ENCODE data around the gene MYH10.

MYH10 gene

GRCh38 chr17:8609910-8610309 is 20.6 kb downstream of the MYH10 start:
- DNase-seq (ENCODE audit: low read depth in 3 of 3): no peak

DNA sequence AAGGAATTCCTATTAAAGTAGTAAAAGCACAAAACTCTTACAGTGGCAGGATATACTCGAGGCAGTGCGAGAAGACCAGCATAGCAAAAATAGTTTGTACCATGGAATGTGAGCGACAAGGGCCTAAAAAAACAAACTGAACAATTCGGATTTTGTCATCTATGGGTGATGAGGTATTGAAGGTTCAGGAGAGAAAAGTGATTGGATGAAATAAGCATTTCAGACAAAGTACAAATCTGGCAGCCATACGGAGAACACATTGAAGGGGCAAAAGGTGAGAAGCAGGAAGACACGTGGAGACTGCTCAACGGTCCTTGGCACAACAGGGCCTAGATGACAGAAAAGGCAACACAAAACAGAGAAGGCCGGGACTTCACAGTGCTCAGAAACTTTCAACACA is 22.5 kb downstream of the MYH10 start:
- no peak for DNase-seq (ENCODE audit: low read depth in 3 of 3)

DNA sequence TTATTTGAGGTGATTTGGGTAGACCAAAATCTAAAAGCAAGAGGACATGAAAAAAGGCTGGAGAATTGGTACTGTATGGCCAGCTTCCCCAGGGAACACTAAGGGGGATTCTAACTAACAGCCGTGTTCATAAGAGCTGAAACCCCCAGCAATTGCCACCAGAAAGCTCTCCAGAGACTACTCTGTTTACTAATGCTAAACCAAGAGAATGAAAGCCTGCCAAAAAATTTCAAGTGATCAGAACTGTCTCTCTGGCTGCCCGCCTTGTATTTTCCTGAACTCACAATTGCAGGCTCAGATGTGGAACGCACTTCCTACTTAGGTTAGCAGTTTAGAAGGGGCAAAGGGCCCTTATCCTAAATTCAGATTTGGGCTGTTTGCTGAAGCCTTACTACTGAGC is 24.1 kb downstream of the MYH10 start:
- no peak for DNase-seq (ENCODE audit: low read depth in 3 of 3)

DNA sequence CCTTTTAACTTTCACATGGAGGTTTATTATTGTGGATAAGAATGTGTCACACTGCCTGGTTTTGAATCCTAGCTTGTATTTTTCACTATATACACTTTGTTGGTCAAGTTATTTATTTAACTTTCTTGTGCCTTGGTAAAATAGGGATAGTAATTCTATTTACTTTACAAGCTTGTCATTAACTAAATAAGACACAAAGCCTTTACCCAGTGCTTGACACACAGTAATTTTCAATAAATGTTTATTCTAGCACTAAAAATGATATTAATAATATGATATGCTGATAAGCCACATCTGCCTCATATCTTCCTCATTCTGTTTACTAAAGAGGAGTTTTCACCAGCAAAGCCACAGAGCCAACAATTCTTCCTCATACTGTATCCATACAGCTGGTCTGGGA is 27.8 kb downstream of the MYH10 start:
- no peak for DNase-seq (ENCODE audit: low read depth in 3 of 3)

DNA sequence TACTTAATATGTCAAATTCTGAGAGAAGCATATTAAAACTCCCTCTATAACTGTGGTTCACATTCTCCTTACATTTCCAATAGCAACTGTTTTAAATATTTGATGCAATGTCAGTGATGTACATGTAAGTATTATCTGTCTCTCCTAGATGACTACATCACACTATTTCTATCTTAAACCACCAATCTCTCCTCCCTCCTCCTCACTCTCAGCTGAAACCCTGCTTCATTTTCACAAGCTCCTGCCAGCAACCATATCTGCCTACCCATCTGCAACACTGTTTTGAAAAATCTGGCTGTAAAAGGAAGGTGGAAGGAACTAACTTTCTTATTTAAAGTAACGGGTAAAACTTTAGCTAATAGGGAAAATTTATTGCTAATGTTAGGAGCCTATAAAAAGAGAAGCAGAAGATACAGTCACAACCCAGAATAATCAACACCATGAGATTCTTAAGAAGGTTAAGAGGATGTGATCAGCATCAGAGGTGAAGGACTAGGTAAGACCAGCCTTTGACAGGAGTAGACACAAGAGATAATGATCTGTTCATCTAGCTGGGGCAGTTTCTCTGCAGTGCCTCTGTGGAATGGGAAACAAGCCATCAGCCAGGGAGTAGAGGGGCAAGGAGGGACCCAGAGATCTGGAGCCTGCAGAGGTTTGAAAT is 31.0 kb downstream of the MYH10 start:
- no peak for DNase-seq (ENCODE audit: low read depth in 3 of 3)

DNA sequence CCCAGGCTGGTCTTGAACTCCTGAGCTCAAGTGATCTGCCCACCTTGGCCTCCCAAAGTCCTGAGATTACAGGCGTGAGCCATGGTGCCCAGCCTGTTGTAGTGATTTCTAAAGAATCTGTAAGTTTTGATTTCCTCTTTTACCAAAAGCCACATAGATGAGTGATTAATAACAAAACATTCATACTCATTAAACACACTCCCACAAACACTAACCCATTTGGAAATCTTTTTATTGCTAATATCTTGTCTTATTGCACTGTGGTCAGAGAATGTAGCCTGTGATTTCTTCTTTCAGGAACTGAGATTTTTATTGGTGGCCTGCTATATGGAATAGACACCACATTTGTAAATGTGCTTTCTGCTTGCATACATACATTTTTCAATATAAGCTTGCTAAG is 31.6 kb downstream of the MYH10 start:
- no peak for DNase-seq (ENCODE audit: low read depth in 3 of 3)

- DNase-seq (ENCODE audit: low read depth in 3 of 3): no peak
Measured at GRCh38 chr17:8593830-8594229, 36.7 kb downstream of the MYH10 start.

DNA sequence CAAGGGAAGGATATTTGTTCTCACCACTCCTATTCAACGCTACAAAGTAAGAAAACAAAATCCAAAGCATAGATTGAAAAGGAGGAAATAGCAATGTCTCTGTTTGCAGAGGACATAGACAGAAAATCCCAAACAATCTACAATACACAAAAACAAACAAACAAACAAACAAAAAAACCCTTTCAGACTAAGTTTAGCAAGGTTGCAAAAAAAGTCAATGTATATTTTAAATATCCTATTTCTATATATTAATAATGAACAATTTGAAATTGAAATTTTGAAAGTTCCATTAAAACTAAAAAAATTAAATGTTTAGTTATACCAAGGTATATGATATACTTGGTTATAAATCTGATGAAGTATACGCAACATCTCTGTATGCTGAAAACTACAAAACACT is 37.2 kb downstream of the MYH10 start:
- no peak for DNase-seq (ENCODE audit: low read depth in 3 of 3)

GRCh38 chr17:8588877-8589554 is 41.5 kb downstream of the MYH10 start:
- DNase-seq (ENCODE audit: low read depth in 3 of 3): no peak

GRCh38 chr17:8586766-8587165 is 43.8 kb downstream of the MYH10 start:
- DNase-seq (ENCODE audit: low read depth in 3 of 3): no peak

DNA sequence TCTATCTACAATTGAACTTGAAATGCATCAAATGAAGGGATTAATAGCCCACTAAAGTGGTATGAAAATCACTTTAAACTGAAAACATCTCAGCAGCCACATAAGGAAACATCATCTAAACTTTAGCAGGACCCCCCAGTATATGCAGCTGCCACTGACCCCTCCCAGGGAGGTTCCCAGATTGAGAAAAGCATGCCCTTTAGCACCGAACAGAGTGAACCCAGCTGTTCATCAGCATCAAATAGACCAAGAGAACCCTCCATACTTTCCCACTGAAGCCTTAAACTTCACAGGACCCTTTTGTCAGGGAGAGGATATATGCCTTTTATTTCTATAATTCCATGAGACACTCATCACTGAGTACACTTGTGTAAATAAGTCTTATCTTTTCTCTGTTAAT is 44.6 kb downstream of the MYH10 start:
- DNase-seq (ENCODE audit: low read depth in 3 of 3): no peak

DNA sequence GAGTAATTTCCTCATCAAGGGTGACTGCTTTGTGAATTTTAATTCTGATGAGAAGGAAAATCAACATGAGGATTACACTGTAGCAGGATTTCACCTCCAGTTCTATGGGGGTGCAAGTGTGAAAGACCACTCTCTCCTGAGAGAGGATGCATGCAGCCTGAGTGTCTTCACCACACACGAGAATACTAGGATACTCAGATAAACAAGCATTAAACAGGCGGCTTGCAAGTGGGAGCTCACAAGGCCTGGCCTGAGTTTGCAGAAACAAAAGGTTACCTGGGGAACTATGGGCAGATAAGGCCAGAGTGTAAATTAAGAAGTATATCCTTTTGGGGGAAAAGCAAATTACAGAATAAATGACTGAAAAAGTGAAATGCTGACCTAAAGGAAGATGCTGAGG is 46.6 kb downstream of the MYH10 start:
- no peak for DNase-seq (ENCODE audit: low read depth in 3 of 3)

DNA sequence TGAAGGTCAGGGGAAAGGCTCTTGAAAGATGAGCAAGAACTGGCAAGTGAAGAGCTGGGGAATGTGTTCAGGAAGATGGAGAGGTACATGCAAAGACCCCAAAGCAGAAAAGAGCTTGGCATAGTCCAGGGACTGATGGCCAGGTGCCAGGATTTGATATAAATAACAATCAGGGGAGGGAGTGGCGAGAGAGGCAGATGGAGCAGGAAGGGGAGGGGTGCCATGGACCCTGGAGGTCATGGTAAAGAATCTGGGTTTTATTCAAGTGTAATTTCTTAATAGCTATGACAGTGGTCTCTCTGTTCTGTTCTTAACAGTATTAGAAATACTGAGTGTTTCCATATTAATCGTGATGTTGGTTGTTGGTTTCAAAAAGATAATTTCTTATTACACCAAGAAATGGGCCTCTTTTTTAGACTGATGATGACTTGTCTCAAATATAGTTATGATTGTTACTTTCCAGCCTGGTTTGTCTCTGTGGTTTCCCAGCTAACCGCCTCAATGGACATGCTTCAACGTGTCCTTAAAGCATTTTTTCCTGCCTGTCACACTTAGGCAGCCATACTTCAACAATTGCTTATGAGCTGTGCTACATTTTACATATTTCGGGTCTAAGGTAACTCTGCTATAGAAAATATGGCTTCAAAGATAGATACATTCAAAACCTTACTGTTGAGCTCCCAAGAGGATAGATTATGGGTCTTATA is 49.4 kb downstream of the MYH10 start:
- no peak for DNase-seq (ENCODE audit: low read depth in 3 of 3)

DNA sequence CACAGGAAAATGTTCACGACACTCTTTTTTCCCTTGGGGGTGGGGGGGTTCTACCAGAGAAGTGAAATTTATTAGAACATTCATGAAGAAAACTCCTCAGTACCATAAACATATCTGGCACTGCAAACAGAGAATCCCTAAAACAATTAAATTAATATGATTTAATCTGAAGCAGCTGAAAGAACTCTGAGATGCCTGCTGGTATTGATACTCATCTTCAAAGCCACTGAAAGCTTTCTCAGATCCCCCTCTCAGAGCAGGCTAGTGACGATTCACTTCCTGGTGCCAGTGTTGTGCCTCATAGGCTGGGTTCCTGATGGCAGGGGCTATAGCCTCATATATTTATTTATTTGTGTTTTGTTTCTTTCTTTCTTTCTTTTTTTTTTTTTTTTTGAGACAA is 52.7 kb downstream of the MYH10 start:
- no peak for DNase-seq (ENCODE audit: low read depth in 3 of 3)

DNA sequence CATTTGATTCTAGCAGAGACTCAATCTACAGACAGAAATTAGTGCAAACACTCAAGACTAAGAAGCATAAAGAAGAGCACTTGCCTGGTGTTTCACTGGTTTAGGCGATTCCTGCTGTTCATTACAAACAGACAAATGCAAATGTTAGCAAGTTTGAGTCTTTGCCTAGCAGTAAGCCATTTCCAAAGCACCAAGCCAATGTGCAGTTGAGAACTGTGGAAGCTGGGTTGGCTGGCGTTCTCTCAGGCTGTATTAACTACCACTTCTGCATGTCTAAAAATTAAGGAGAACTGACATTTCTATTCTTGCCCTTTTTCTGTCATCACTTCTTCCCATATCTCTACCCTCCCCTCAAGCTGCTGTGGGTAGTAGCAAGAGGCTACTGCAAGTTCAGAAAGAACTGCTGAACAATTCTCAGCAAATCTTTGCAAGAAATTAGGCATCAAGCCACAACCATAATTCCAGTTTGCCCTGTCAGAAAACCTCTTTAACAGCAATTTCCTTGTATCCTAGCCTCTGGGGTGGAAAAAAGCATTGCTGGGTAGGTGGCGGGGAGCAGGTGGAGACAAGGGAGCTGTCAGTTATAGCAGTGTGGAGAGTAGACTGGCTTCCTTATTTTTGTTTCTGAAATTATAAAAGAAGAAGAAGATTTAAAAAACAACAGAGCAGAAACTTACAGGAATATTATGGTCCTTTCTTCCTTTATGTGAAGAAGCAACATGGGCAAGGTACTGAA is 53.8 kb downstream of the MYH10 start:
- no peak for DNase-seq (ENCODE audit: low read depth in 3 of 3)

GRCh38 chr17:8574687-8575086 is 55.8 kb downstream of the MYH10 start:
- DNase-seq (ENCODE audit: low read depth in 3 of 3): no peak

GRCh38 chr17:8572764-8573163 is 57.8 kb downstream of the MYH10 start:
- DNase-seq (ENCODE audit: low read depth in 3 of 3): no peak

- no peak for DNase-seq (ENCODE audit: low read depth in 3 of 3)
Measured at GRCh38 chr17:8563981-8564602, 66.4 kb downstream of the MYH10 start.

- no peak for DNase-seq (ENCODE audit: low read depth in 3 of 3)
Measured at GRCh38 chr17:8563024-8563776, 67.3 kb downstream of the MYH10 start.

DNA sequence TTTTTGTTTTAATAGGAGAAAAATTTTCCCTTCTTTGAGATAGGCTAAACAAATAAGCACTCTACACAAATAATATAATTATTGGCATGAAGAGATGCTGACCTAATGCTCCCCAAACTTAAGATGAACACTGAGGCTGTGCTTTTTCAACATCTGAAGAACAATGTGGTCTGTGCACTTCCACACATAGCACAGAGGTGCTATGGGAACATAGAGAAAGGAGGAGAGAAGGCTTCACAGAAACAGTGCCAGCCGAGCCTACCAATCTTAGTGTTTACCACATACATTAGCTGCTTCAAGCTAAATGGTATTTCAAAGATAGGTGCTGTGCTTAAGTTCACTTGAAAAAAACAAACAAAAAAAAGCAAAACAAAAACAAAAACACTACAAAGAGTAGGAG is 72.4 kb downstream of the MYH10 start:
- no peak for DNase-seq (ENCODE audit: low read depth in 3 of 3)

DNA sequence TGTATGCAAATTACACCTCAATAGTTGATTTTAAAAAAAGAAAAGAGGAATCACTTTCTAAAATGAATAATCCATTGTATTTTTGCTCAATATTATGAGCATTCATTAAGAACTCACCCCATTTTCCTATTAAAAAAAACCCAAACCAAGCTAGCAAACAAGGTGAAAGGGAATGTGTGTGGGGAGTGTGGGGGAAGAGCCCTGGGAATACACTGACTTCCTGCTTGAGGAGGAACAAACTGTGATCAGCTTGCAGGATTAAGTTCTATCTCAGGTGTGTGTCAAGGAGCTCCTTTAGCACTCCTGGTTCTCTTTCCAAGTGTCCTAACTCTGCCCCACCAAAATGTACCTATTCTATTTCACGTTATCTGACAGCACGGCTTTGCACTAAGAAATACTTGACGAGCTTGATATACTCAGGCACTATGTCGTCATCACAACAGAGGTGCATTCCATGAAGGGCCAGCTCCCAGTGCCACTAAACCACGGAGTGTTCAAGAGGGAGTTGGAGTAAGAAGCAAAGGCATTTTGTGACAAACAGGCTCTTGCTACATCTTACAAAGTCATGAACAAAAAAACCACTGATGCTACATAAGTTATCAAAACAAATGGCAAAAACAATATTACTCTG is 73.2 kb downstream of the MYH10 start:
- no peak for DNase-seq (ENCODE audit: low read depth in 3 of 3)
